Vagina (tissue), 2 donors: ENCODE measurements around the gene HYAL1.

Source experiments
- POLR2A ChIP-seq, 2 donors: fragments of 450-650 bp; IDR thresholded peaks; one replicate each; pipeline ENCODE4 v1.6.1; 2017; ENCODE audit warnings: antibody characterized with exemption in 2 of 2, mild to moderate bottlenecking in 2 of 2, moderate library complexity in 2 of 2
- POLR2AphosphoS5 ChIP-seq, 2 donors: sonication (generic); formaldehyde crosslinking; IDR thresholded peaks; one replicate each; pipeline ENCODE4 v1.9.0; 2017; ENCODE audit warnings: antibody characterized with exemption in 2 of 2, mild to moderate bottlenecking in 2 of 2, low read depth in 1 of 2; ENCODE audit not compliant: insufficient read depth in 1 of 2
- TF ChIP-seq, protein P1 (sequence below), 3 experiments: fragments of 450-650 bp in 2 of 3; fragments of 200-600 bp in 1 of 3; sonication (generic) in 1 of 3; IDR thresholded peaks; one replicate each; pipeline ENCODE4 v1.5.1; 2017 to 2019; ENCODE audit warnings: antibody characterized with exemption in 3 of 3, mild to moderate bottlenecking in 2 of 3, moderate library complexity in 2 of 3

- TF ChIP-seq, protein P1, sequence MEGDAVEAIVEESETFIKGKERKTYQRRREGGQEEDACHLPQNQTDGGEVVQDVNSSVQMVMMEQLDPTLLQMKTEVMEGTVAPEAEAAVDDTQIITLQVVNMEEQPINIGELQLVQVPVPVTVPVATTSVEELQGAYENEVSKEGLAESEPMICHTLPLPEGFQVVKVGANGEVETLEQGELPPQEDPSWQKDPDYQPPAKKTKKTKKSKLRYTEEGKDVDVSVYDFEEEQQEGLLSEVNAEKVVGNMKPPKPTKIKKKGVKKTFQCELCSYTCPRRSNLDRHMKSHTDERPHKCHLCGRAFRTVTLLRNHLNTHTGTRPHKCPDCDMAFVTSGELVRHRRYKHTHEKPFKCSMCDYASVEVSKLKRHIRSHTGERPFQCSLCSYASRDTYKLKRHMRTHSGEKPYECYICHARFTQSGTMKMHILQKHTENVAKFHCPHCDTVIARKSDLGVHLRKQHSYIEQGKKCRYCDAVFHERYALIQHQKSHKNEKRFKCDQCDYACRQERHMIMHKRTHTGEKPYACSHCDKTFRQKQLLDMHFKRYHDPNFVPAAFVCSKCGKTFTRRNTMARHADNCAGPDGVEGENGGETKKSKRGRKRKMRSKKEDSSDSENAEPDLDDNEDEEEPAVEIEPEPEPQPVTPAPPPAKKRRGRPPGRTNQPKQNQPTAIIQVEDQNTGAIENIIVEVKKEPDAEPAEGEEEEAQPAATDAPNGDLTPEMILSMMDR (IDR thresholded peaks at IDR 0.05): no peak
- TF ChIP-seq POLR2A (IDR thresholded peaks at IDR 0.05) (no peak), POLR2AphosphoS5 (IDR thresholded peaks at IDR 0.05; ENCODE audit: insufficient read depth in 1 of 2, low read depth in 1 of 2) (no peak)
Observed at GRCh38 chr3:50276762-50277101, 26.6 kb downstream of the HYAL1 start.
